Right cardiac atrium (tissue), 5 donors: Measurements from ENCODE around the gene DNAJA4. TPM values are rescaled to one million over a fixed set of nuclear protein-coding genes. Genes with fewer than 3 reads are reported as not detected.
"Not testable (repeated sequence)": the region's sequence is repeated elsewhere in the genome, so short reads cannot be mapped to it uniquely, and the experiment has no call there.

Experiments
- ATAC-seq, 2 donors: fragments of 200-7000 bp; cut with Tn5 transposase; one replicate each; pipeline versions ENCODE4 v1.8.0 to v1.9.1; 2020; ENCODE audit warnings: moderate library complexity in 2 of 2, mild to moderate bottlenecking in 1 of 2
- DNase-seq, 3 donors: peaks; one replicate each; pipeline ENCODE4 v3.0.0-alpha.2; 2020
- H3K27ac ChIP-seq: one replicate; pipeline ENCODE4 v1.5.1; 2013; ENCODE audit warnings: mild to moderate bottlenecking, low read length, control low read depth, moderate library complexity
- H3K27me3 ChIP-seq: one replicate; pipeline ENCODE4 v1.6.1; 2013; ENCODE audit not compliant: control insufficient read depth, insufficient read depth
- H3K4me1 ChIP-seq: one replicate; pipeline ENCODE4 v1.6.1; 2013; ENCODE audit warnings: low read length; ENCODE audit not compliant: control insufficient read depth, insufficient read depth
- H3K4me3 ChIP-seq: one replicate; pipeline ENCODE4 v1.5.1; 2013; ENCODE audit warnings: low read length, control low read depth
- H3K9me3 ChIP-seq: one replicate; pipeline ENCODE4 v1.6.1; 2013; ENCODE audit warnings: low read length; ENCODE audit not compliant: control insufficient read depth
- WGBS: extraction: QIAGEN DNeasy Blood & Tissue Kit; methylation state at CpG from one replicate; pipeline ENCODE4 v1.1.7; 2013; 5-methylcytosine and 5-hydroxymethylcytosine counted together
- intact Hi-C, 4 donors: fragments of 100-400 bp; cut with DNase I; formaldehyde crosslinking; loops; one replicate each; pipeline versions ENCODE4 v1.11.0 to v1.14.0; 2022 to 2023
- polyA plus RNA-seq: library from polyadenylated mRNA; stranded (reverse); fragments of 200-250 nt; gene quantifications from one replicate; pipeline ENCODE4 v1.2.3, GENCODE V29; 2013
- total RNA-seq, 4 donors: library from RNA; stranded (reverse); fragmentation: NEBNext Ultra II Directional; extraction: Animal tissue kit (Norgen Biotek cat#: 25700); gene quantifications; one replicate each; pipeline ENCODE4 v1.2.1, GENCODE V29; 2021
- donor health status: healthy with polysubstance abuse.
- donor health status: DM: no; HTN: yes; CAD: no.
- donor health status: DM: no; HTN: no; CAD: no.
- donor health status: DM: no; HTN: yes; CAD: no; lungs with severe emphysema.
- donor health status: DM: yes; HTN: yes; CAD: no.

The DNAJA4 gene
- total and polyA plus RNA-seq, 5 donors, result 74.7 to 170 (median 102) TPM

GRCh38 chr15:78243491-78243941, 20.8 kb upstream of the DNAJA4 start:
- ATAC-seq (peak; percentile 62 to 66), DNase-seq (peak; percentile 61 to 84 (median 83))
- H3K27me3 ChIP-seq, result no peaks in the 10 kb centered on the region
- no peak overlapping the region for H3K27ac ChIP-seq
- H3K4me1 ChIP-seq, result no peaks in the 10 kb centered on the region
- 33% methylated on average over 6 of the region's 6 CpGs for WGBS
- intact Hi-C loops, result loop anchor here in 3 of 4 donors (5.0 to 10.0 kb wide), 5 partner anchors 69 to 279 kb away; partner anchors contain the start of gene CIB2 (in 1 of the 3)
- H3K9me3 ChIP-seq, result no peaks in the 10 kb centered on the region
- no peak overlapping the region for H3K4me3 ChIP-seq

GRCh38 chr15:78244101-78244500, 20.3 kb upstream of the DNAJA4 start:
- H3K27ac ChIP-seq, result no peak overlapping the region
- DNase-seq (no peak), ATAC-seq (no peak)
- intact Hi-C loops, result loop anchor here in 3 of 4 donors (5.0 to 10.0 kb wide), 5 partner anchors 69 to 279 kb away; partner anchors contain the start of gene CIB2 (in 1 of the 3)
- no peaks in the 10 kb centered on the region for H3K4me1 ChIP-seq
- 80% methylated on average over 6 of the region's 6 CpGs for WGBS
- no peaks in the 10 kb centered on the region for H3K9me3 ChIP-seq
- no peak overlapping the region for H3K4me3 ChIP-seq
- H3K27me3 ChIP-seq, result no peaks in the 10 kb centered on the region

GRCh38 chr15:78244893-78245292, 19.5 kb upstream of the DNAJA4 start:
- intact Hi-C loops, result loop anchor here in 3 of 4 donors (5.0 to 10.0 kb wide), 5 partner anchors 70 to 280 kb away; partner anchors contain the start of gene CIB2 (in 1 of the 3)
- Histone ChIP-seq H3K9me3 (no peaks in the 10 kb centered on the region), H3K4me1 (no peaks in the 10 kb centered on the region), H3K27me3 (no peaks in the 10 kb centered on the region), H3K27ac (no peak overlapping the region), H3K4me3 (no peak overlapping the region)
- DNase-seq (no peak), ATAC-seq (no peak)
- 59% methylated on average over 7 of the region's 7 CpGs for WGBS

- not testable (repeated sequence) for ATAC-seq, H3K4me1 ChIP-seq, H3K9me3 ChIP-seq, H3K27me3 ChIP-seq, DNase-seq, H3K27ac ChIP-seq, H3K4me3 ChIP-seq
- intact Hi-C loops, result loop anchor here in 2 of 4 donors (10.0 kb wide), 2 partner anchors 71 to 281 kb away; no protein-coding TSS in a partner anchor
- WGBS, result 81% methylated on average over 13 of the region's 14 CpGs
These were observed 19.0 kb upstream of the DNAJA4 start for GRCh38 chr15:78245392-78245791.

GRCh38 chr15:78245976-78246620, 18.3 kb upstream of the DNAJA4 start:
- not testable (repeated sequence) for DNase-seq, H3K9me3 ChIP-seq, H3K4me3 ChIP-seq, H3K27me3 ChIP-seq, H3K27ac ChIP-seq, H3K4me1 ChIP-seq, ATAC-seq
- 94% methylated on average over 39 of the region's 39 CpGs for WGBS
- intact Hi-C loops, result loop anchor here in 2 of 4 donors (10.0 kb wide), 2 partner anchors 71 to 281 kb away; no protein-coding TSS in a partner anchor

- ATAC-seq, result no peak
- no peak for DNase-seq
- Histone ChIP-seq H3K4me1 (no peaks in the 10 kb centered on the region), H3K27ac (no peak overlapping the region), H3K4me3 (no peak overlapping the region), H3K9me3 (no peaks in the 10 kb centered on the region), H3K27me3 (no peaks in the 10 kb centered on the region)
- 60% methylated on average over 1 of the region's 1 CpG for WGBS
- intact Hi-C loops, result loop anchor here in 2 of 4 donors (10.0 kb wide), 2 partner anchors 73 to 283 kb away; no protein-coding TSS in a partner anchor
These were observed 16.5 kb upstream of the DNAJA4 start for GRCh38 chr15:78247911-78248310.

GRCh38 chr15:78249131-78249530, 15.2 kb upstream of the DNAJA4 start:
- Histone ChIP-seq H3K27me3 (no peaks in the 10 kb centered on the region), H3K27ac (no peak overlapping the region), H3K4me1 (no peaks in the 10 kb centered on the region), H3K4me3 (no peak overlapping the region), H3K9me3 (no peaks in the 10 kb centered on the region)
- intact Hi-C loops, result loop anchor here in 2 of 4 donors (10.0 kb wide), 2 partner anchors 74 to 284 kb away; no protein-coding TSS in a partner anchor
- WGBS, result 88% methylated on average over 5 of the region's 5 CpGs
- DNase-seq, result no peak
- no peak for ATAC-seq

- no peaks in the 10 kb centered on the region for H3K27me3 ChIP-seq
- H3K4me3 ChIP-seq, result no peak overlapping the region
- no peak overlapping the region for H3K27ac ChIP-seq
- ATAC-seq, result no peak
- 68% methylated on average over 9 of the region's 9 CpGs for WGBS
- H3K9me3 ChIP-seq, result no peaks in the 10 kb centered on the region
- H3K4me1 ChIP-seq, result no peaks in the 10 kb centered on the region
- intact Hi-C loops, result no loop called here
- DNase-seq, result no peak
These were observed 13.2 kb upstream of the DNAJA4 start for GRCh38 chr15:78251136-78251535.

- 90% methylated on average over 1 of the region's 1 CpG for WGBS
- Histone ChIP-seq H3K4me1 (no peaks in the 10 kb centered on the region), H3K27ac (no peak overlapping the region), H3K4me3 (no peak overlapping the region), H3K27me3 (no peaks in the 10 kb centered on the region), H3K9me3 (no peaks in the 10 kb centered on the region)
- no peak for ATAC-seq
- DNase-seq, result no peak
- intact Hi-C loops, result no loop called here
These were observed 8.8 kb upstream of the DNAJA4 start for GRCh38 chr15:78255421-78256043.

- no peak for ATAC-seq
- no peak for DNase-seq
- Histone ChIP-seq H3K4me3 (no peak overlapping the region), H3K9me3 (no peaks in the 10 kb centered on the region), H3K27me3 (no peaks in the 10 kb centered on the region), H3K4me1 (no peaks in the 10 kb centered on the region), H3K27ac (no peak overlapping the region)
- intact Hi-C loops, result no loop called here
- 90% methylated on average over 3 of the region's 3 CpGs for WGBS
These were observed 8.3 kb upstream of the DNAJA4 start for GRCh38 chr15:78256044-78256437.

- intact Hi-C loops, result no loop called here
- no peak for ATAC-seq
- Histone ChIP-seq H3K27ac (no peak overlapping the region), H3K9me3 (no peaks in the 10 kb centered on the region), H3K4me1 (no peaks in the 10 kb centered on the region), H3K4me3 (no peak overlapping the region), H3K27me3 (no peaks in the 10 kb centered on the region)
- 78% methylated on average over 3 of the region's 3 CpGs for WGBS
- DNase-seq, result no peak
These were observed 6.7 kb upstream of the DNAJA4 start for GRCh38 chr15:78257681-78258080.
